Measurements from ENCODE around the gene ELK1. TPM values are rescaled to one million over a fixed set of nuclear protein-coding genes. Genes with fewer than 3 reads are reported as not detected.

Gene ELK1
- total and polyA plus RNA-seq, 10 of the 15 experiments (the other 5 are each of a cell fraction or from before 2014, with no cell fraction given) = 4.1 to 55.5 (median 32.9) TPM

GRCh38 chrX:47587091-47587891, 63.1 kb downstream of the ELK1 start:
- no peaks in the 10 kb centered on the region for H3K4me1 ChIP-seq (ENCODE audit: control insufficient read depth, insufficient read depth, low read length)
- ChIA-PET CTCF (no interaction called here), SMC1A (ENCODE audit: uncharacterized antibody, unreplicated experiment) (interaction anchor here (1.1 kb wide), 1 partner anchor 30 kb away, joined by 3 read pairs; no protein-coding TSS in a partner anchor), RAD21 (ENCODE audit: unreplicated experiment) (no interaction called here), POLR2A (no interaction called here)
- ATAC-seq (peak; percentile 14), DNase-seq (ENCODE audit: low read depth, low spot score) (no peak), FAIRE-seq (no peak)
- no TSS peak for BruUV-seq (replicated peaks)
- no peak overlapping the region for H3K27ac ChIP-seq (ENCODE audit: control insufficient read depth, insufficient read depth)
- H3K36me3 ChIP-seq (ENCODE audit: control insufficient read depth in 2 of 2, insufficient read depth in 2 of 2, low read length in 1 of 2) = no peaks in the 10 kb centered on the region
- TF ChIP-seq CBFB (IDR thresholded peaks at IDR 0.05; ENCODE audit: low read depth) = no peak
- 0 out of 2 replicates have a peak, but pooled peaks have one; percentile 27 for TF ChIP-seq SMAD5 (IDR thresholded peaks at IDR 0.05; ENCODE audit: low read depth)
- no peak for TF ChIP-seq CHD2 (IDR thresholded peaks at IDR 0.05; ENCODE audit: borderline replicate concordance, low read depth, low read length)
- TF ChIP-seq YBX1 (IDR thresholded peaks at IDR 0.05) = no peak
- no peak for TF ChIP-seq IRF4 (IDR thresholded peaks at IDR 0.05; ENCODE audit: low read depth, low read length)
- TF ChIP-seq CHD4 (IDR thresholded peaks at IDR 0.05) = no peak
- TF ChIP-seq, protein P1, sequence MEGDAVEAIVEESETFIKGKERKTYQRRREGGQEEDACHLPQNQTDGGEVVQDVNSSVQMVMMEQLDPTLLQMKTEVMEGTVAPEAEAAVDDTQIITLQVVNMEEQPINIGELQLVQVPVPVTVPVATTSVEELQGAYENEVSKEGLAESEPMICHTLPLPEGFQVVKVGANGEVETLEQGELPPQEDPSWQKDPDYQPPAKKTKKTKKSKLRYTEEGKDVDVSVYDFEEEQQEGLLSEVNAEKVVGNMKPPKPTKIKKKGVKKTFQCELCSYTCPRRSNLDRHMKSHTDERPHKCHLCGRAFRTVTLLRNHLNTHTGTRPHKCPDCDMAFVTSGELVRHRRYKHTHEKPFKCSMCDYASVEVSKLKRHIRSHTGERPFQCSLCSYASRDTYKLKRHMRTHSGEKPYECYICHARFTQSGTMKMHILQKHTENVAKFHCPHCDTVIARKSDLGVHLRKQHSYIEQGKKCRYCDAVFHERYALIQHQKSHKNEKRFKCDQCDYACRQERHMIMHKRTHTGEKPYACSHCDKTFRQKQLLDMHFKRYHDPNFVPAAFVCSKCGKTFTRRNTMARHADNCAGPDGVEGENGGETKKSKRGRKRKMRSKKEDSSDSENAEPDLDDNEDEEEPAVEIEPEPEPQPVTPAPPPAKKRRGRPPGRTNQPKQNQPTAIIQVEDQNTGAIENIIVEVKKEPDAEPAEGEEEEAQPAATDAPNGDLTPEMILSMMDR (IDR thresholded peaks at IDR 0.05 in 2 of 3, conservative IDR thresholded peaks at IDR 0.05 in 1 of 3; ENCODE audit: control insufficient read depth in 2 of 3, extremely low read depth in 1 of 3, insufficient read depth in 1 of 3, low read depth in 3 of 3, low read length in 3 of 3) = no peak
- TF ChIP-seq ZBTB40 (IDR thresholded peaks at IDR 0.05; ENCODE audit: borderline replicate concordance) = no peak
- WGBS (ENCODE audit: insufficient coverage, insufficient replicate concordance, low lambda C conversion rate, missing lambda C conversion rate) = 17% methylated on average over 4 of the region's 4 CpGs
- H3K79me2 ChIP-seq (ENCODE audit: control insufficient read depth, insufficient read depth, low read length) = no peaks in the 10 kb centered on the region; the same call in 1 of the 2 replicates
- no peaks in the 10 kb centered on the region for H3K27me3 ChIP-seq (replicated peaks in 1 of 2; ENCODE audit: control insufficient read depth in 2 of 2, insufficient read depth in 2 of 2, low read length in 1 of 2)
- intact Hi-C loops (cut with micrococcal nuclease; ENCODE audit: unreplicated experiment) = no loop called here
- H3K4me3 ChIP-seq = no peak overlapping the region
- in situ Hi-C loops (cut with MboI) = no loop called here
- H2AFZ ChIP-seq (ENCODE audit: control insufficient read depth, low read depth, low read length) = no peak overlapping the region
- H3K9ac ChIP-seq (ENCODE audit: control insufficient read depth, insufficient read depth, low read length) = no peak overlapping the region
- H4K20me1 ChIP-seq (ENCODE audit: control insufficient read depth, insufficient read depth) = no peaks in the 10 kb centered on the region
- H3K4me2 ChIP-seq (ENCODE audit: control insufficient read depth, insufficient read depth) = no peak overlapping the region
- no peaks in the 10 kb centered on the region for H3K9me3 ChIP-seq (replicated peaks; ENCODE audit: control insufficient read depth, insufficient read depth, low read length)
